Neural cell (in vitro differentiated cells): ENCODE results near the gene PFKFB3.

Experiments used
- EP300 ChIP-seq: fragments of 450-650 bp; conservative IDR thresholded peaks from 2 replicates; pipeline ENCODE4 v1.6.1; 2014; ENCODE audit warnings: antibody characterized with exemption, mild to moderate bottlenecking, moderate library complexity; ENCODE audit not compliant: poor library complexity, severe bottlenecking
- EZH2 ChIP-seq: fragments of 200-600, 300-800 bp; shearing (Covaris generic), sonication (generic); IDR thresholded peaks from 2 replicates; pipeline ENCODE4 v1.6.1; 2014; ENCODE audit warnings: antibody characterized with exemption, low read length, borderline replicate concordance, mild to moderate bottlenecking; ENCODE audit not compliant: insufficient read depth, poor library complexity, severe bottlenecking
- MXI1 ChIP-seq: fragments of 450-650 bp; conservative IDR thresholded peaks from 2 replicates; pipeline ENCODE4 v1.6.1; 2014; ENCODE audit warnings: antibody characterized with exemption, mild to moderate bottlenecking; ENCODE audit not compliant: poor library complexity, severe bottlenecking
- POLR2AphosphoS5 ChIP-seq: IDR thresholded peaks from 2 replicates; pipeline ENCODE4 v1.6.1; 2012
- RAD21 ChIP-seq: fragments of 450-650 bp; conservative IDR thresholded peaks from 2 replicates; pipeline ENCODE4 v1.6.1; 2014; ENCODE audit warnings: antibody characterized with exemption, mild to moderate bottlenecking, moderate library complexity
- SMC3 ChIP-seq: fragments of 450-650 bp; conservative IDR thresholded peaks from 2 replicates; pipeline ENCODE4 v1.6.1; 2014; ENCODE audit warnings: antibody characterized with exemption, mild to moderate bottlenecking, moderate library complexity; ENCODE audit not compliant: poor library complexity
- TAF1 ChIP-seq: IDR thresholded peaks from 2 replicates; pipeline ENCODE4 v1.6.1; 2012; ENCODE audit warnings: low read depth
- TF ChIP-seq, protein P1 (sequence below): fragments of 450-650 bp; IDR thresholded peaks from 2 replicates; pipeline ENCODE4 v1.5.1; 2014; ENCODE audit warnings: antibody characterized with exemption, mild to moderate bottlenecking, moderate library complexity; ENCODE audit not compliant: poor library complexity, severe bottlenecking
- TF ChIP-seq, protein P2 (sequence below): IDR thresholded peaks from 2 replicates; pipeline ENCODE4 v1.6.1; 2012; ENCODE audit warnings: borderline replicate concordance

DNA sequence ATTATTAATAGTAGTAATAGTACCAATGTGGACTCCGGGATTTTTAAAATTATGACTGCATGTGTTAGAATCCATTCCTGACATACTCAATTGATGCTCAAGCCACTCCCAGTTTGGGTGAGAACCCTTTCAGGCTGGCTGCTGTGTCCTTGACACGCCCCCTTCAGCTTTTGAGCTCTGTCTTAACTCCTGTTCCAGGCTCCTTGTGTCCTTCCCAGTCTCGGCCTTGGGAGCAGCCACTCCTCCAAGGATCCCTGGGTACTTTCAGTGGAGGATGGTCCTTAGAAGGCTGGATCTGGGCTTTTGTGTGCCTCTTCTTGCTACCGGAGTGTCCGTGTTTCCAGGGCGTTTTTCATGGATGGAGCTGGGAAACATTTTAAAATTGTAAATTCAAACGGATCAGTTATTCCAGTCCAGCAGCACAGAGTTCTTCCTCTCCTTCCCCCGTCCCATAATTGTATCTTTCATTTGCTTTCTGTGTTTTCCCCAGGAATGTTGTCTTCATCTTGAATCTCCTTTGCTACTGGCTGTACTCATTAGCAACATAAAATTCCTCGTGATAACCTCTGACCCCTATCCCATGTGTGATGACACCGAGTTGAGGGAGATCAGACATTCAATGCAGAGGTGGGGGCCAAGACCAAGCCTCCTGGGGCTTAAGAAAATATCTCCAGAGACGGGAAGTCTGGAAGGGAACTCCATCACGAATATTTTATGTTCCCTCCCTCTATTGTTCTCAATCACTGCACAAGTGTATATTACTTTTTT lies 40.0 kb upstream of the PFKFB3 start:
- no peak for TF ChIP-seq POLR2AphosphoS5
- TF ChIP-seq, protein P1, sequence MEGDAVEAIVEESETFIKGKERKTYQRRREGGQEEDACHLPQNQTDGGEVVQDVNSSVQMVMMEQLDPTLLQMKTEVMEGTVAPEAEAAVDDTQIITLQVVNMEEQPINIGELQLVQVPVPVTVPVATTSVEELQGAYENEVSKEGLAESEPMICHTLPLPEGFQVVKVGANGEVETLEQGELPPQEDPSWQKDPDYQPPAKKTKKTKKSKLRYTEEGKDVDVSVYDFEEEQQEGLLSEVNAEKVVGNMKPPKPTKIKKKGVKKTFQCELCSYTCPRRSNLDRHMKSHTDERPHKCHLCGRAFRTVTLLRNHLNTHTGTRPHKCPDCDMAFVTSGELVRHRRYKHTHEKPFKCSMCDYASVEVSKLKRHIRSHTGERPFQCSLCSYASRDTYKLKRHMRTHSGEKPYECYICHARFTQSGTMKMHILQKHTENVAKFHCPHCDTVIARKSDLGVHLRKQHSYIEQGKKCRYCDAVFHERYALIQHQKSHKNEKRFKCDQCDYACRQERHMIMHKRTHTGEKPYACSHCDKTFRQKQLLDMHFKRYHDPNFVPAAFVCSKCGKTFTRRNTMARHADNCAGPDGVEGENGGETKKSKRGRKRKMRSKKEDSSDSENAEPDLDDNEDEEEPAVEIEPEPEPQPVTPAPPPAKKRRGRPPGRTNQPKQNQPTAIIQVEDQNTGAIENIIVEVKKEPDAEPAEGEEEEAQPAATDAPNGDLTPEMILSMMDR, result no peak
- no peak for TF ChIP-seq EP300
- TF ChIP-seq, protein P2, sequence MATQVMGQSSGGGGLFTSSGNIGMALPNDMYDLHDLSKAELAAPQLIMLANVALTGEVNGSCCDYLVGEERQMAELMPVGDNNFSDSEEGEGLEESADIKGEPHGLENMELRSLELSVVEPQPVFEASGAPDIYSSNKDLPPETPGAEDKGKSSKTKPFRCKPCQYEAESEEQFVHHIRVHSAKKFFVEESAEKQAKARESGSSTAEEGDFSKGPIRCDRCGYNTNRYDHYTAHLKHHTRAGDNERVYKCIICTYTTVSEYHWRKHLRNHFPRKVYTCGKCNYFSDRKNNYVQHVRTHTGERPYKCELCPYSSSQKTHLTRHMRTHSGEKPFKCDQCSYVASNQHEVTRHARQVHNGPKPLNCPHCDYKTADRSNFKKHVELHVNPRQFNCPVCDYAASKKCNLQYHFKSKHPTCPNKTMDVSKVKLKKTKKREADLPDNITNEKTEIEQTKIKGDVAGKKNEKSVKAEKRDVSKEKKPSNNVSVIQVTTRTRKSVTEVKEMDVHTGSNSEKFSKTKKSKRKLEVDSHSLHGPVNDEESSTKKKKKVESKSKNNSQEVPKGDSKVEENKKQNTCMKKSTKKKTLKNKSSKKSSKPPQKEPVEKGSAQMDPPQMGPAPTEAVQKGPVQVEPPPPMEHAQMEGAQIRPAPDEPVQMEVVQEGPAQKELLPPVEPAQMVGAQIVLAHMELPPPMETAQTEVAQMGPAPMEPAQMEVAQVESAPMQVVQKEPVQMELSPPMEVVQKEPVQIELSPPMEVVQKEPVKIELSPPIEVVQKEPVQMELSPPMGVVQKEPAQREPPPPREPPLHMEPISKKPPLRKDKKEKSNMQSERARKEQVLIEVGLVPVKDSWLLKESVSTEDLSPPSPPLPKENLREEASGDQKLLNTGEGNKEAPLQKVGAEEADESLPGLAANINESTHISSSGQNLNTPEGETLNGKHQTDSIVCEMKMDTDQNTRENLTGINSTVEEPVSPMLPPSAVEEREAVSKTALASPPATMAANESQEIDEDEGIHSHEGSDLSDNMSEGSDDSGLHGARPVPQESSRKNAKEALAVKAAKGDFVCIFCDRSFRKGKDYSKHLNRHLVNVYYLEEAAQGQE, result no peak
- TF ChIP-seq MXI1, result no peak
- TF ChIP-seq TAF1, result no peak
- TF ChIP-seq EZH2, result no peak
- TF ChIP-seq RAD21, result no peak
- TF ChIP-seq SMC3, result no peak
